Fibroblast of mammary gland (primary cell): ENCODE results near the gene PTPN21.
A peak's percentile ranks its signal among the peaks of the same experiment; 100 is the strongest.
"Not testable (repeated sequence)": the region's sequence is repeated elsewhere in the genome, so short reads cannot be mapped to it uniquely, and the experiment has no call there.

Source experiments
- DNase-seq: peaks from one replicate; pipeline ENCODE4 v3.0.0-alpha.2; 2010; ENCODE audit warnings: low read depth
- H3K4me3 ChIP-seq: 2 replicates; pipeline ENCODE4 v1.5.1; 2011; ENCODE audit warnings: low read depth, mild to moderate bottlenecking, low read length, moderate library complexity; ENCODE audit not compliant: control insufficient read depth
- TF ChIP-seq, protein P1 (sequence below): conservative IDR thresholded peaks from 2 replicates; pipeline ENCODE4 v1.5.1; 2011; ENCODE audit warnings: low read depth, low read length, inconsistent platforms; ENCODE audit not compliant: control insufficient read depth, insufficient read depth

The PTPN21 gene

DNA sequence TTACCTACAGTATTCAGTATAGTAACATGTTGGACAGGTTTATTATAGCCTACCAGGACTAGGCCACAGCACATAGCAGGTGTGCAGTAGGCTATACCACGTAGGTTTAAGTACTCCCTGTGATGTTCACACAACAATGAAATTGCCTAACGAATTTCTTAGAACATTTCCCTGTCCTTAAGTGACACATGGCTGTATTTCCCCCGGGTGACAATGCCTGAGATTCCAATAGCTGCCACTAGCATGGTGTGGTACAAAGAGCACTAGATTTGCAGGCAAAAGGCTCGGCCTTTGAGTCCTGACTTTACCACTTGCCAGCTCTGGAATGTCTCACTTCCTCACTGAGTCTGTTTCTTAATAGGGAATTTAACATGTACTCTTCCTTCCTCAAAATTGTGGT is 19.7 kb downstream of the PTPN21 start:
- TF ChIP-seq, protein P1, sequence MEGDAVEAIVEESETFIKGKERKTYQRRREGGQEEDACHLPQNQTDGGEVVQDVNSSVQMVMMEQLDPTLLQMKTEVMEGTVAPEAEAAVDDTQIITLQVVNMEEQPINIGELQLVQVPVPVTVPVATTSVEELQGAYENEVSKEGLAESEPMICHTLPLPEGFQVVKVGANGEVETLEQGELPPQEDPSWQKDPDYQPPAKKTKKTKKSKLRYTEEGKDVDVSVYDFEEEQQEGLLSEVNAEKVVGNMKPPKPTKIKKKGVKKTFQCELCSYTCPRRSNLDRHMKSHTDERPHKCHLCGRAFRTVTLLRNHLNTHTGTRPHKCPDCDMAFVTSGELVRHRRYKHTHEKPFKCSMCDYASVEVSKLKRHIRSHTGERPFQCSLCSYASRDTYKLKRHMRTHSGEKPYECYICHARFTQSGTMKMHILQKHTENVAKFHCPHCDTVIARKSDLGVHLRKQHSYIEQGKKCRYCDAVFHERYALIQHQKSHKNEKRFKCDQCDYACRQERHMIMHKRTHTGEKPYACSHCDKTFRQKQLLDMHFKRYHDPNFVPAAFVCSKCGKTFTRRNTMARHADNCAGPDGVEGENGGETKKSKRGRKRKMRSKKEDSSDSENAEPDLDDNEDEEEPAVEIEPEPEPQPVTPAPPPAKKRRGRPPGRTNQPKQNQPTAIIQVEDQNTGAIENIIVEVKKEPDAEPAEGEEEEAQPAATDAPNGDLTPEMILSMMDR: no peak
- H3K4me3 ChIP-seq: no peak overlapping the region

GRCh38 chr14:88533064-88533602 is 21.7 kb downstream of the PTPN21 start:
- no peak for DNase-seq

More for the DNA sequence above, 19.7 kb downstream of the PTPN21 start:
- no peak for DNase-seq

GRCh38 chr14:88529889-88530288 is 24.9 kb downstream of the PTPN21 start:
- DNase-seq, H3K4me3 ChIP-seq: not testable (repeated sequence)

More at GRCh38 chr14:88533064-88533602, 21.7 kb downstream of the PTPN21 start:
- H3K4me3 ChIP-seq: no peak overlapping the region
- TF ChIP-seq, protein P1: no peak

- TF ChIP-seq, protein P1: no peak
- no peak overlapping the region for H3K4me3 ChIP-seq
- DNase-seq: no peak
Observed at GRCh38 chr14:88522393-88522792, 32.4 kb downstream of the PTPN21 start.

GRCh38 chr14:88521818-88522217 is 33.0 kb downstream of the PTPN21 start:
- TF ChIP-seq, protein P1: no peak
- H3K4me3 ChIP-seq: no peak overlapping the region
- no peak for DNase-seq

GRCh38 chr14:88519907-88520306 is 34.9 kb downstream of the PTPN21 start:
- TF ChIP-seq, protein P1: no peak
- no peak for DNase-seq
- no peak overlapping the region for H3K4me3 ChIP-seq

DNA sequence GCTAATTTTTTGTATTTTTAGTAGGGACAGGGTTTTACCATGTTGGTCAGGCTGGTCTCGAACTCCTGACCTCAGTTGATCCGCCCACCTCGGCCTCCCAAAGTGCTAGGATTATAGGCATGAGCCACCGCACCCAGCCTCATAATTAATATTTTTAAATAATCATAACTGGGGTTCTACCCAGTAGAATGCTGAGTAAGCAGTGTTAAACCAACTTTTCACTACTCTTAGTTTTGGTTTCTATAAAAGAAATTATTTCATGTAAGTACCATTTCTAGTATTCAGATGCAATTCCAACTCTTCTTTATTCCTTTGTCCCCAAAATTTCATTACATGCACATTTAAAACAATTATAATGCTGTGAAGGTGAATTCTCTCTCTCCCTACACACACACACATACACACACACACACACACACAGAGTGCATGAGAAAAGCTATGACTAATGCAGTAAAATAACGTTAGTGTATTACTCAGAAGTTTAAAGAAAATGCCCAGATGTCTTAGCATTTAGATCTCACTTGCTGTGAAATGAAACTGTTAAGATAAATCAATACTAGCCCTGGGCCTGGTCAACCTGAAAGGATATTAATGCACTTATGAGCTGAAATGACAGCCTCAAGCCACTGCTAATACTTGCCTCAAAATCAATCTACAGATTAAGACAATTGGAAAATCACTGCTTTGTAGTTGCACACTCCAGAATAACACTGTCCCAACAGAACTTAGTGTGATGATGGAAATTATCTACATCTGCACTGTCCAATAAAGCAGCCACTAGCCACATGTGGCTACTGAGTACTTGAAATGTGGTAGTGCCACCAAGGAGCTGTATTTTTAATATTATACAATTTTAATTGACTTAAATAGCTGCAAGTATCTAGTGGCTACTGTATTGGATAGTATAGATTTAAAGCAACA is 36.0 kb downstream of the PTPN21 start:
- peak; percentile 86 for DNase-seq
- no peak overlapping the region for H3K4me3 ChIP-seq
- TF ChIP-seq, protein P1: no peak
